ENCODE measurements around the gene HAUS8. TPM values are rescaled to one million over a fixed set of nuclear protein-coding genes. Genes with fewer than 3 reads are reported as not detected.
A peak's percentile ranks its signal among the peaks of the same experiment; 100 is the strongest.
"Not testable (repeated sequence)": the region's sequence is repeated elsewhere in the genome, so short reads cannot be mapped to it uniquely, and the experiment has no call there.

HAUS8 gene
- total RNA-seq, 6 experiments from 2014 or later, result 7.6 to 13.2 (median 12.2) TPM

DNA sequence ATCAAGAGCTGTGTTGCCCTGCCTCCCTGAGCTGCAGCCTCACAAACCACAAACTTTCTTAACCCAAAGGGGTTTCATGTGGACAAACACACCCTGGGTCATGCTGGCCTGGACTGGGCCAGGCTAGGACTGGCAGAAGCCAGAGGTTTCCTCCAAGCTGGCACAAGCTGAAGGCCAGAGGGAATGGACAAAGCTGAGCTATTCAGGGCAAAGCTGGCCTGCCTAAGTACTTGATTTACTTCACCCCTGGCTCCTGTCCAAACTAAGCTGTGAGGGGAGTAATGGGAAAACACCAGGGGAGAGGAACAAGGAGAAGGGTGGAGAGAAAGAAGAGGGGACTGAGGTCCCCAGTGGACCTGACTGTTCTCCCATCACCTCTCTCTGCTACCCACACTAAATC lies 54.9 kb downstream of the HAUS8 start:
- no peak for DNase-seq
- H3K27ac Mint-ChIP-seq, result no peak overlapping the region
- H3K27me3 Mint-ChIP-seq (ENCODE audit: insufficient read depth), result peaks cover 37% of the 10 kb centered on the region
- no peak overlapping the region for H3K4me3 Mint-ChIP-seq
- TF ChIP-seq, protein P1, sequence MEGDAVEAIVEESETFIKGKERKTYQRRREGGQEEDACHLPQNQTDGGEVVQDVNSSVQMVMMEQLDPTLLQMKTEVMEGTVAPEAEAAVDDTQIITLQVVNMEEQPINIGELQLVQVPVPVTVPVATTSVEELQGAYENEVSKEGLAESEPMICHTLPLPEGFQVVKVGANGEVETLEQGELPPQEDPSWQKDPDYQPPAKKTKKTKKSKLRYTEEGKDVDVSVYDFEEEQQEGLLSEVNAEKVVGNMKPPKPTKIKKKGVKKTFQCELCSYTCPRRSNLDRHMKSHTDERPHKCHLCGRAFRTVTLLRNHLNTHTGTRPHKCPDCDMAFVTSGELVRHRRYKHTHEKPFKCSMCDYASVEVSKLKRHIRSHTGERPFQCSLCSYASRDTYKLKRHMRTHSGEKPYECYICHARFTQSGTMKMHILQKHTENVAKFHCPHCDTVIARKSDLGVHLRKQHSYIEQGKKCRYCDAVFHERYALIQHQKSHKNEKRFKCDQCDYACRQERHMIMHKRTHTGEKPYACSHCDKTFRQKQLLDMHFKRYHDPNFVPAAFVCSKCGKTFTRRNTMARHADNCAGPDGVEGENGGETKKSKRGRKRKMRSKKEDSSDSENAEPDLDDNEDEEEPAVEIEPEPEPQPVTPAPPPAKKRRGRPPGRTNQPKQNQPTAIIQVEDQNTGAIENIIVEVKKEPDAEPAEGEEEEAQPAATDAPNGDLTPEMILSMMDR (IDR thresholded peaks at IDR 0.05), result no peak
- H3K36me3 Mint-ChIP-seq (ENCODE audit: low read depth), result peaks cover 4% of the 10 kb centered on the region; the same call in 1 of the 2 replicates
- H3K9me3 Mint-ChIP-seq, result peaks cover 22% of the 10 kb centered on the region; the same call in 1 of the 2 replicates
- H3K4me1 Mint-ChIP-seq (ENCODE audit: low read depth), result peaks cover 10% of the 10 kb centered on the region

DNA sequence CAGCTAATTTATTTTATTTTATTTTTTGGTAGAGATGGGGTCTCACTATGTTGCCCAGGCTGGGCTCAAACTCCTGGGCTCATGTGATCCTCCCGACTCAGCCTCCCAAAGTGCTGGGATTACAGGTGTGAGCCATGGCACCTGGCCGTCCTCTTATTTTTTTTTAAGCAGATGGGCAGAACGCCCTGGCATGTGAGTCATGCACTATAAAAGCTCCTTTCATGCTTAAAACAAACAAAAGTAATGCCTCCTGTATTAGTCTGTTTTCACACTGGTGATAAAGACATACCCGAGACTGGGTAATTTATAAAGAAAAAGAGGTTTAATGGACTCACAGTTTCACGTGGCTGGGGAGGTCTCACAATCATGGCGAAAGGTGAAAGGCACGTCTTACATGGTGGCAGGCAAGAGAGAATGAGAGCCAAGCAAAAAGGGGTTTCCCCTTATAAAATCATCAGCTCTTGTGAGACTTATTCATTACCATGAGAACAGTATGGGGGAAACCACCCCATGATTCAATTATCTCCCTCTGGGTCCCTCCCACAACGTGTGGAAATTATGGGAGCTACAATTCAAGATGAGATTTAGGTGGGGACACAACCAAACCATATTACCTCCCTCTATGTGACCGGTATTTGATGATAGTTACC lies 60.9 kb downstream of the HAUS8 start:
- not testable (repeated sequence) for H3K4me3 Mint-ChIP-seq; H3K4me1 Mint-ChIP-seq (ENCODE audit: low read depth); H3K27ac Mint-ChIP-seq; H3K9me3 Mint-ChIP-seq; H3K36me3 Mint-ChIP-seq (ENCODE audit: low read depth)
- DNase-seq, result peak; percentile 12
- H3K27me3 Mint-ChIP-seq (ENCODE audit: insufficient read depth), result peaks cover 26% of the 10 kb centered on the region

DNA sequence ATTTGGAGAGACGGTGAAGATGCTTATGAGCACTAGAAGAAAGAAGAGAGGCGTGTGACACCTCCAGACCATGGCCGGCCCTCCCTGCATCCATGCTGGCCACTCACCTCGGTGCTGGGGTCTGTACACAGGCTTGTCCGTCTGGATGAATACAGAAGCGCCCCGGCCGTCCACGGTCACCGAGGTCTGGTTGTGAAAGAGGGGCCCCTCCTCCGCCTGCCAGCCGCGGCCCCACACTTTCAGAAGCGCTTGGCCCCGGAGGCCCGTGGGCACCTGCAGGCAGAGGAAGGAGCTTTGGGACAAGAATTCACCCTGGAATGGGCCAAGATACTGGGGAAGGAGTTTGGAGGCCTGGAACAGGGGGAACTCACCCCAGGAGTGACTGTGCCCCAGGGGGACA lies 63.8 kb downstream of the HAUS8 start:
- TF ChIP-seq, protein P1 (IDR thresholded peaks at IDR 0.05), result no peak
- Mint-ChIP-seq H3K4me3 (no peak overlapping the region), H3K27ac (no peak overlapping the region), H3K27me3 (ENCODE audit: insufficient read depth) (peaks cover 24% of the 10 kb centered on the region), H3K36me3 (ENCODE audit: low read depth) (peaks cover 5% of the 10 kb centered on the region; the same call in 1 of the 2 replicates), H3K4me1 (ENCODE audit: low read depth) (peaks cover 6% of the 10 kb centered on the region; the same call in 1 of the 2 replicates), H3K9me3 (peaks cover 5% of the 10 kb centered on the region)
- no peak for DNase-seq

DNA sequence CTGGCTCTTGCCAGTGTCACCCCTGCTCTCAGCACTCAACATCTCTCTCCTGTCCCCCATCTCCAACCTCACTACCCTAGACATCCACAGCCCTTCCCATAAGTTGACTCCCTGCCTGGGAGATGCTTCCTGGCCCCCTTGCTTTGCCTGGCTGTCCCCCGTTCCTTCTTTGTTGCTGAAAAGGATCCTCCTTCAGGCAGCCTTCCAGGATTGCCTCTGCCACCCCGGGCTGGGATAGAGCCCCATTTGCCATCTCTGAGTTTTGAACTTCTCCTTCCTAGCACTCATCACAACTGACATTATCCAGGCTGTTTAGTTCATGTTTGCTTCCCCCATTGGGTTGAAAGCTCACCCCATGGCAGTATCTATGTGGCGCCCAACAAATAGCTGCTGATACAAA lies 68.7 kb downstream of the HAUS8 start:
- no peak overlapping the region for H3K27ac Mint-ChIP-seq
- no peak overlapping the region for H3K4me3 Mint-ChIP-seq
- H3K9me3 Mint-ChIP-seq, result no peaks in the 10 kb centered on the region
- TF ChIP-seq, protein P1 (IDR thresholded peaks at IDR 0.05), result no peak
- no peaks in the 10 kb centered on the region for H3K36me3 Mint-ChIP-seq (ENCODE audit: low read depth)
- no peak for DNase-seq
- H3K27me3 Mint-ChIP-seq (ENCODE audit: insufficient read depth), result peaks cover 29% of the 10 kb centered on the region
- no peaks in the 10 kb centered on the region for H3K4me1 Mint-ChIP-seq (ENCODE audit: low read depth)

DNA sequence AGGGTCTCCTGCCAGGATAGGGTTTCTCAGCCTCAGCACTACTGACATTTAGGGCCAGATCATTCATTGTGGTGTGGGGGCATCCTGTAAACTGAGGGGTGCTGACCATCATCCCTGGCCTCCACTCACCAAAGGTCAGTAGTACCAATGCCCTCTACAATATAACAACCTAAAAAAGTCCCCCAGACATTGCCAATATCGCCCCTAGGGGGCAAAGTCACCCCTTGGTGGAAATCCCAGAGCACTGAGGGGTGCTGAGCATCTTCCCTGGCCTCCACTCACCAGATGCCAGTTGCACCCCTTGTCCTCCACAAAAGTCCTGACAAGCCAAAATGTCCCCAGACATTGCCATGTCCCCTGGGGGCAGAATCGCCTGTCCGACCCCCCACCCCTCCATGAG lies 70.3 kb downstream of the HAUS8 start:
- TF ChIP-seq, protein P1 (IDR thresholded peaks at IDR 0.05), result peak; percentile 36
- no peak for DNase-seq
- Mint-ChIP-seq H3K4me1 (ENCODE audit: low read depth) (no peaks in the 10 kb centered on the region), H3K36me3 (ENCODE audit: low read depth) (no peaks in the 10 kb centered on the region), H3K9me3 (no peaks in the 10 kb centered on the region), H3K4me3 (no peak overlapping the region), H3K27ac (no peak overlapping the region), H3K27me3 (ENCODE audit: insufficient read depth) (peaks cover 22% of the 10 kb centered on the region)

DNA sequence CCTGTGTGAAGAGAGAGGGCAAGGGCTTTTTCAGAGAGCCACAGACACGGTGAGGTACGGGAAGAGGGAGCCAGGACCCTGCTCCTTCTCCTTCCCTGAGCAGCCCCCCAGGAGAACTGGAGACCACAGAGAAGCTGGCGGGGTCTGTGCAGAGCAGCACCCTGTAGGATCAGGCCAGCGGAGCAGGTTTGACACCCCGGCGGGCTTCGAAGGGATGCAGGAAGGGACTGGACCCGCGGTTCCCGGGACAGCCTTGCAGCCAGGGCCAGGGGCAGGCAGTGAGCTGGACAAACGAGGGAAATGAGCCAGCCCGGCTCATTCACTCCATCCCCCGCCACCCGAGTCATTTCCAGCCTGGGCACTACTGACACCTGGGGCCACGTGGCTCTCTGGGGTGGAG lies 70.9 kb downstream of the HAUS8 start:
- Mint-ChIP-seq H3K9me3 (no peaks in the 10 kb centered on the region), H3K36me3 (ENCODE audit: low read depth) (no peaks in the 10 kb centered on the region), H3K4me3 (no peak overlapping the region), H3K27me3 (ENCODE audit: insufficient read depth) (peaks cover 20% of the 10 kb centered on the region), H3K27ac (no peak overlapping the region), H3K4me1 (ENCODE audit: low read depth) (no peaks in the 10 kb centered on the region)
- no peak for DNase-seq
- TF ChIP-seq, protein P1 (IDR thresholded peaks at IDR 0.05), result no peak
